GM23338 (cell line): ENCODE measurements around the gene FLT1.

Experiments used
- CREB1 ChIP-seq: fragments of 250-450 bp; sonication (Bioruptor Pico); IDR thresholded peaks from 2 replicates; pipeline ENCODE4 v1.5.0; 2020; ENCODE audit warnings: low read depth, mild to moderate bottlenecking, moderate library complexity
- CTCF ChIP-seq, 2 experiments: fragments of 200-600 bp in 1 of 2; sonication (generic) in 1 of 2; conservative IDR thresholded peaks; 2 replicates each; pipeline versions ENCODE4 v1.5.1 to v1.6.1; 2016 to 2017; ENCODE audit warnings: antibody characterized with exemption in 2 of 2, low read depth in 2 of 2, mild to moderate bottlenecking in 2 of 2, moderate library complexity in 1 of 2
- EZH2 ChIP-seq: fragments of 200-600 bp; sonication (generic); IDR thresholded peaks from one replicate; pipeline ENCODE4 v1.8.0; 2017; ENCODE audit warnings: antibody characterized with exemption, mild to moderate bottlenecking, low read depth; ENCODE audit not compliant: unreplicated experiment
- STAT1 ChIP-seq: IDR thresholded peaks from one replicate; pipeline ENCODE4 v1.6.1; 2016; ENCODE audit warnings: antibody characterized with exemption; ENCODE audit not compliant: unreplicated experiment
- TF ChIP-seq, protein P1 (sequence below): IDR thresholded peaks from one replicate; pipeline ENCODE4 v1.6.1; 2018; ENCODE audit warnings: antibody characterized with exemption; ENCODE audit not compliant: unreplicated experiment

GRCh38 chr13:28467034-28467433 lies 27.9 kb downstream of the FLT1 start:
- no peak for TF ChIP-seq CTCF (conservative IDR thresholded peaks at IDR 0.05; ENCODE audit: low read depth in 2 of 2)
- TF ChIP-seq STAT1: no peak
- TF ChIP-seq, protein P1, sequence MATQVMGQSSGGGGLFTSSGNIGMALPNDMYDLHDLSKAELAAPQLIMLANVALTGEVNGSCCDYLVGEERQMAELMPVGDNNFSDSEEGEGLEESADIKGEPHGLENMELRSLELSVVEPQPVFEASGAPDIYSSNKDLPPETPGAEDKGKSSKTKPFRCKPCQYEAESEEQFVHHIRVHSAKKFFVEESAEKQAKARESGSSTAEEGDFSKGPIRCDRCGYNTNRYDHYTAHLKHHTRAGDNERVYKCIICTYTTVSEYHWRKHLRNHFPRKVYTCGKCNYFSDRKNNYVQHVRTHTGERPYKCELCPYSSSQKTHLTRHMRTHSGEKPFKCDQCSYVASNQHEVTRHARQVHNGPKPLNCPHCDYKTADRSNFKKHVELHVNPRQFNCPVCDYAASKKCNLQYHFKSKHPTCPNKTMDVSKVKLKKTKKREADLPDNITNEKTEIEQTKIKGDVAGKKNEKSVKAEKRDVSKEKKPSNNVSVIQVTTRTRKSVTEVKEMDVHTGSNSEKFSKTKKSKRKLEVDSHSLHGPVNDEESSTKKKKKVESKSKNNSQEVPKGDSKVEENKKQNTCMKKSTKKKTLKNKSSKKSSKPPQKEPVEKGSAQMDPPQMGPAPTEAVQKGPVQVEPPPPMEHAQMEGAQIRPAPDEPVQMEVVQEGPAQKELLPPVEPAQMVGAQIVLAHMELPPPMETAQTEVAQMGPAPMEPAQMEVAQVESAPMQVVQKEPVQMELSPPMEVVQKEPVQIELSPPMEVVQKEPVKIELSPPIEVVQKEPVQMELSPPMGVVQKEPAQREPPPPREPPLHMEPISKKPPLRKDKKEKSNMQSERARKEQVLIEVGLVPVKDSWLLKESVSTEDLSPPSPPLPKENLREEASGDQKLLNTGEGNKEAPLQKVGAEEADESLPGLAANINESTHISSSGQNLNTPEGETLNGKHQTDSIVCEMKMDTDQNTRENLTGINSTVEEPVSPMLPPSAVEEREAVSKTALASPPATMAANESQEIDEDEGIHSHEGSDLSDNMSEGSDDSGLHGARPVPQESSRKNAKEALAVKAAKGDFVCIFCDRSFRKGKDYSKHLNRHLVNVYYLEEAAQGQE: no peak
- TF ChIP-seq CREB1 (CRISPR knock-in tag): no peak
- no peak for TF ChIP-seq EZH2
